H1 (cell line): ENCODE results near the gene SPATS2L. TPM values are rescaled to one million over a fixed set of nuclear protein-coding genes. Genes with fewer than 3 reads are reported as not detected.

Experiments
- CTCF ChIA-PET: fragments of 300-600 bp; sonication (Branson Sonifier 250); formaldehyde crosslinking; loops from one replicate; lab custom pipeline; 2021; ENCODE audit not compliant: partially characterized antibody; lab: Charles Lee
- POLR2A ChIA-PET: fragments of 300-600 bp; sonication (Branson Sonifier 250); formaldehyde crosslinking; loops from one replicate; lab custom pipeline; 2021; ENCODE audit warnings: inconsistent platforms; ENCODE audit not compliant: partially characterized antibody; lab: Charles Lee
- DNase-seq, 2 experiments: peaks; one replicate each; pipeline versions ENCODE4 v3.0.0 to v3.0.0-alpha.2; 2010 to 2022; ENCODE audit warnings: low spot score in 2 of 2, low read depth in 1 of 2, mixed read lengths in 1 of 2
- FAIRE-seq: peaks from 2 replicates; lab custom pipeline; 2011; peaks lifted over from hg19 to GRCh38; lab: Jason Lieb, UNC
- H2AFZ ChIP-seq: 2 replicates; pipeline ENCODE4 v1.8.1; 2012; ENCODE audit warnings: low read length, inconsistent platforms
- H2AK5ac ChIP-seq: 2 replicates; pipeline ENCODE4 v1.6.1; 2013; ENCODE audit warnings: low read depth, low read length
- H2BK120ac ChIP-seq: replicated peaks from 2 replicates; pipeline ENCODE3; 2013; ENCODE audit warnings: low read depth, low read length, inconsistent platforms
- H2BK12ac ChIP-seq: 2 replicates; pipeline ENCODE4 v1.6.1; 2013; ENCODE audit warnings: low read depth, low read length
- H2BK15ac ChIP-seq: 2 replicates; pipeline ENCODE4 v1.6.1; 2013; ENCODE audit warnings: low read length
- H2BK20ac ChIP-seq: 2 replicates; pipeline ENCODE4 v1.6.1; 2013; ENCODE audit warnings: low read length
- H2BK5ac ChIP-seq: 2 replicates; pipeline ENCODE4 v1.6.1; 2013; ENCODE audit warnings: low read depth, low read length
- H3K14ac ChIP-seq: 2 replicates; pipeline ENCODE4 v1.6.1; 2013; ENCODE audit warnings: inconsistent platforms; ENCODE audit not compliant: insufficient read length
- H3K18ac ChIP-seq: 2 replicates; pipeline ENCODE4 v1.6.1; 2013; ENCODE audit warnings: low read length; ENCODE audit errors: extremely low read depth
- H3K23ac ChIP-seq: 2 replicates; pipeline ENCODE4 v1.6.1; 2013; ENCODE audit warnings: inconsistent platforms; ENCODE audit not compliant: insufficient read length
- H3K23me2 ChIP-seq: 2 replicates; pipeline ENCODE4 v1.6.1; 2013; ENCODE audit warnings: low read depth, low read length
- H3K27ac ChIP-seq: 2 replicates; pipeline ENCODE4 v1.6.1; 2011; ENCODE audit warnings: low read depth, low read length, inconsistent platforms
- H3K27me3 ChIP-seq, 4 experiments: replicated peaks in 1 of 4; 1 replicate in 1 of 4; 2 replicates in 3 of 4; pipeline versions ENCODE4 v1.6.1 to v1.8.1; 2011 to 2013; ENCODE audit warnings: low read length in 3 of 4, mild to moderate bottlenecking in 3 of 4, inconsistent platforms in 2 of 4, mixed read lengths in 2 of 4, moderate library complexity in 1 of 4; ENCODE audit not compliant: control insufficient read depth in 3 of 4, insufficient read depth in 3 of 4; ENCODE audit errors: extremely low read depth in 1 of 4
- H3K36me3 ChIP-seq, 4 experiments: 2 replicates each; pipeline versions ENCODE4 v1.6.1 to v1.8.1; 2011 to 2013; ENCODE audit warnings: mild to moderate bottlenecking in 4 of 4, low read length in 3 of 4, moderate library complexity in 2 of 4, control low read depth in 1 of 4, inconsistent platforms in 1 of 4; ENCODE audit not compliant: insufficient read depth in 4 of 4, control insufficient read depth in 2 of 4
- H3K4ac ChIP-seq: replicated peaks from 2 replicates; pipeline ENCODE3; 2013; ENCODE audit warnings: low read length, low read depth, mixed read lengths, inconsistent platforms; ENCODE audit not compliant: insufficient read length
- H3K4me1 ChIP-seq, 4 experiments: replicated peaks in 1 of 4; 1 replicate in 1 of 4; 2 replicates in 3 of 4; pipeline versions ENCODE4 v1.6.1 to v1.8.1; 2011 to 2013; ENCODE audit warnings: low read length in 3 of 4, inconsistent platforms in 2 of 4, mixed read lengths in 1 of 4; ENCODE audit not compliant: insufficient read depth in 4 of 4, control insufficient read depth in 3 of 4
- H3K4me2 ChIP-seq, 2 experiments: 2 replicates each; pipeline versions ENCODE4 v1.6.1 to v1.8.1; 2011 to 2013; ENCODE audit warnings: low read depth in 2 of 2, low read length in 2 of 2, control low read depth in 1 of 2, inconsistent platforms in 1 of 2, mild to moderate bottlenecking in 1 of 2; ENCODE audit not compliant: insufficient read depth in 1 of 2
- H3K4me3 ChIP-seq, 4 experiments: fragments of 200-600, 300-600 bp in 1 of 4; sonication (generic), shearing (Covaris generic), sonication (Bioruptor Twin) in 1 of 4; 2 replicates each; pipeline versions ENCODE4 v1.5.1 to v1.8.1; 2011 to 2016; ENCODE audit warnings: low read length in 4 of 4, low read depth in 3 of 4, control low read depth in 2 of 4, inconsistent platforms in 2 of 4, mild to moderate bottlenecking in 2 of 4, mixed read lengths in 1 of 4, moderate library complexity in 1 of 4; ENCODE audit not compliant: insufficient read depth in 2 of 4; ENCODE audit errors: extremely low read depth in 1 of 4
- H3K56ac ChIP-seq: replicated peaks from 2 replicates; pipeline ENCODE3; 2013; ENCODE audit warnings: low read depth, mild to moderate bottlenecking, mixed read lengths, low read length, inconsistent platforms; ENCODE audit not compliant: insufficient read length
- H3K79me1 ChIP-seq: 2 replicates; pipeline ENCODE4 v1.6.1; 2013; ENCODE audit warnings: low read depth, low read length, control low read depth
- H3K79me2 ChIP-seq, 2 experiments: 2 replicates each; pipeline versions ENCODE4 v1.6.1 to v1.8.1; 2012 to 2013; ENCODE audit warnings: low read length in 2 of 2, mild to moderate bottlenecking in 2 of 2, inconsistent platforms in 1 of 2; ENCODE audit not compliant: insufficient read depth in 2 of 2, control insufficient read depth in 1 of 2
- H3K9ac ChIP-seq, 4 experiments: replicated peaks in 1 of 4; 1 replicate in 1 of 4; 2 replicates in 3 of 4; pipeline versions ENCODE4 v1.6.1 to v1.8.1; 2011 to 2013; ENCODE audit warnings: low read depth in 3 of 4, low read length in 3 of 4, control low read depth in 2 of 4, mild to moderate bottlenecking in 2 of 4, moderate library complexity in 2 of 4, inconsistent platforms in 1 of 4; ENCODE audit errors: extremely low read depth in 1 of 4
- H3K9me3 ChIP-seq, 2 experiments: 2 replicates each; pipeline versions ENCODE4 v1.6.1 to v1.8.1; 2012 to 2013; ENCODE audit warnings: mild to moderate bottlenecking in 2 of 2, moderate library complexity in 2 of 2, control low read depth in 1 of 2, inconsistent platforms in 1 of 2, low read depth in 1 of 2, low read length in 1 of 2, mixed read lengths in 1 of 2; ENCODE audit not compliant: insufficient read depth in 2 of 2
- H4K20me1 ChIP-seq, 2 experiments: replicated peaks in 1 of 2; 2 replicates each; pipeline versions ENCODE3 to v1.8.1; 2011 to 2013; ENCODE audit warnings: inconsistent platforms in 2 of 2, low read length in 2 of 2, mild to moderate bottlenecking in 1 of 2; ENCODE audit not compliant: insufficient read depth in 2 of 2, control insufficient read depth in 1 of 2
- H4K5ac ChIP-seq: 2 replicates; pipeline ENCODE4 v1.6.1; 2013; ENCODE audit warnings: low read length, low read depth, mixed read lengths, inconsistent platforms; ENCODE audit not compliant: insufficient read length
- H4K8ac ChIP-seq: 2 replicates; pipeline ENCODE4 v1.8.0; 2013; ENCODE audit warnings: mild to moderate bottlenecking, moderate library complexity, low read length, inconsistent platforms; ENCODE audit not compliant: insufficient read depth; ENCODE audit errors: extremely low read depth
- H4K91ac ChIP-seq: replicated peaks from 2 replicates; pipeline ENCODE3; 2013; ENCODE audit warnings: low read length, mixed read lengths, inconsistent platforms; ENCODE audit not compliant: insufficient read length
- CTBP2 ChIP-seq: IDR thresholded peaks from 2 replicates; pipeline ENCODE4 v1.7.0; 2011; ENCODE audit warnings: borderline replicate concordance, mild to moderate bottlenecking, moderate library complexity, mixed read lengths, low read length; ENCODE audit not compliant: insufficient read depth, insufficient read length
- EP300 ChIP-seq, 2 experiments: IDR thresholded peaks; 1 replicate in 1 of 2; 2 replicates in 1 of 2; pipeline ENCODE4 v1.6.1; 2011 to 2012; ENCODE audit warnings: low read depth in 2 of 2, low read length in 2 of 2, mild to moderate bottlenecking in 2 of 2, borderline replicate concordance in 1 of 2, inconsistent platforms in 1 of 2, moderate library complexity in 1 of 2
- HDAC2 ChIP-seq, 2 experiments: fragments of 300-600 bp in 1 of 2; sonication (generic) in 1 of 2; IDR thresholded peaks; 2 replicates each; pipeline ENCODE4 v1.6.1; 2011 to 2012; ENCODE audit warnings: low read depth in 2 of 2, low read length in 2 of 2, mild to moderate bottlenecking in 2 of 2, moderate library complexity in 2 of 2, borderline replicate concordance in 1 of 2, inconsistent platforms in 1 of 2
- JUND ChIP-seq: IDR thresholded peaks from 2 replicates; pipeline ENCODE4 v1.6.1; 2011; ENCODE audit warnings: mild to moderate bottlenecking, improper control_type of control experiment, low read length
- KDM5A ChIP-seq: fragments of 200-600 bp; IDR thresholded peaks from 2 replicates; pipeline ENCODE4 v1.7.1; 2012; ENCODE audit warnings: mild to moderate bottlenecking, low read length, inconsistent platforms, mixed read lengths
- SAP30 ChIP-seq: fragments of 300-600 bp; sonication (generic); IDR thresholded peaks from 2 replicates; pipeline ENCODE4 v1.7.1; 2012; ENCODE audit warnings: low read length, moderate library complexity, mild to moderate bottlenecking, inconsistent platforms; ENCODE audit not compliant: insufficient read depth, insufficient replicate concordance
- SRF ChIP-seq: IDR thresholded peaks from 2 replicates; pipeline ENCODE4 v1.6.1; 2011; ENCODE audit warnings: mild to moderate bottlenecking, low read depth, low read length, moderate library complexity
- USF2 ChIP-seq: IDR thresholded peaks from 2 replicates; pipeline ENCODE4 v1.6.1; 2011; ENCODE audit warnings: low read length, improper control_type of control experiment
- ZNF274 ChIP-seq: IDR thresholded peaks from 2 replicates; pipeline ENCODE4 v1.7.0; 2012; ENCODE audit warnings: low read length, borderline replicate concordance; ENCODE audit errors: extremely low read depth
- WGBS, 2 experiments: shearing (Covaris generic) in 1 of 2; methylation state at CpG; one replicate each; pipeline versions ENCODE4 v1.1.6 to v1.1.7; 2013 to 2015; ENCODE audit warnings: low lambda C conversion rate in 2 of 2, mixed read lengths in 2 of 2, inconsistent platforms in 1 of 2, low coverage in 1 of 2, missing lambda C conversion rate in 1 of 2; ENCODE audit not compliant: insufficient replicate concordance in 2 of 2, insufficient coverage in 1 of 2, insufficient read length in 1 of 2; ENCODE audit errors: extremely low coverage in 1 of 2, missing lambda C conversion rate in 1 of 2; 5-methylcytosine and 5-hydroxymethylcytosine counted together
- polyA plus RNA-seq, 7 experiments: library from polyadenylated mRNA; depleted of rRNA in 3 of 7; stranded (reverse) in 5 of 7; unstranded in 2 of 7; fragments of >200 nt in 5 of 7; fragments of 200-250 nt in 2 of 7; gene quantifications; 1 replicate in 5 of 7; 2 replicates in 1 of 7; 4 replicates in 1 of 7; pipeline versions ENCODE4 v1.2.1 to v1.2.3, GENCODE V29; 2011 to 2013; ENCODE audit warnings: missing spikeins in 2 of 7, mixed read lengths in 2 of 7
- total RNA-seq: library from RNA; stranded (reverse); fragmentation: NEBNext Ultra II Directional; extraction: Animal tissue kit (Norgen Biotek cat#: 25700); gene quantifications from 2 replicates; pipeline ENCODE4 v1.2.1, GENCODE V29; 2021

Gene SPATS2L
- total and polyA plus RNA-seq, 2 of the 8 experiments (the other 6 are each of a cell fraction or from before 2014, with no cell fraction given) = 67.3 to 189 TPM

- Histone ChIP-seq H3K56ac (peak overlapping the region; percentile 35), H2BK120ac (no peak overlapping the region), H3K4me3 (no peak overlapping the region), H3K4me2 (no peak overlapping the region), H4K20me1 (peaks cover 0 to 4% of the 10 kb centered on the region in 2 experiments), H2AK5ac (no peak overlapping the region), H3K4ac (no peak overlapping the region), H3K18ac (no peak overlapping the region), H2AFZ (no peak overlapping the region), H4K91ac (no peak overlapping the region), H3K27me3 (no peaks in the 10 kb centered on the region), H4K8ac (no peak overlapping the region), H2BK12ac (no peak overlapping the region; the same call in 1 of the 2 replicates), H3K23ac (no peak overlapping the region), H2BK5ac (no peak overlapping the region; the same call in 1 of the 2 replicates), H3K27ac (no peak overlapping the region), H2BK15ac (no peak overlapping the region), H3K14ac (no peak overlapping the region), H3K79me2 (peaks cover 22 to 100% of the 10 kb centered on the region in 2 experiments), H3K23me2 (no peaks in the 10 kb centered on the region), H3K9me3 (no peaks in the 10 kb centered on the region), H2BK20ac (no peak overlapping the region), H4K5ac (peak overlapping the region; percentile 50), H3K9ac (no peak overlapping the region), H3K4me1 (peaks cover 2 to 43% (median 35%) of the 10 kb centered on the region in 4 experiments), H3K36me3 (peaks cover 0 to 2% (median 0%) of the 10 kb centered on the region in 4 experiments; a peak in 1 of 8 replicates), H3K79me1 (no peaks in the 10 kb centered on the region; the same call in 1 of the 2 replicates)
- DNase-seq (no peak), FAIRE-seq (no peak)
- ChIA-PET CTCF (interaction anchor here (0.8 to 1.9 kb wide), 5 partner anchors 8 to 266 kb away, joined by 3 to 6 read pairs (median 3); no protein-coding TSS in a partner anchor), POLR2A (interaction anchor here (1.0 to 2.1 kb wide), 4 partner anchors 8 to 87 kb away, joined by 3 to 15 read pairs (median 4); no protein-coding TSS in a partner anchor)
- 80% methylated on average over 3 of the region's 3 CpGs; no CpG with 5 or more reads in 1 of the 2 experiments for WGBS, 2 experiments
- TF ChIP-seq CTBP2 = no peak
- no peak for TF ChIP-seq SRF
- no peak for TF ChIP-seq SAP30
- no peak for TF ChIP-seq EP300 (IDR thresholded peaks at IDR 0.05; ENCODE audit: borderline replicate concordance in 1 of 2, low read depth in 2 of 2, low read length in 2 of 2)
- TF ChIP-seq HDAC2 (IDR thresholded peaks at IDR 0.05; ENCODE audit: borderline replicate concordance in 1 of 2, low read depth in 2 of 2, low read length in 2 of 2) = no peak
- TF ChIP-seq ZNF274 = no peak
- no peak for TF ChIP-seq JUND
- no peak for TF ChIP-seq KDM5A
- no peak for TF ChIP-seq USF2
Measured at GRCh38 chr2:200320991-200321390, 14.5 kb downstream of the SPATS2L start.
